WI38 (cell line): Measurements from ENCODE around the gene FBXW7.

Source experiments
- H3K4me3 ChIP-seq: 2 replicates; pipeline ENCODE4 v1.5.1; 2011; ENCODE audit warnings: low read depth, mild to moderate bottlenecking, control low read depth, low read length
- CTCF ChIP-seq: IDR thresholded peaks from 2 replicates; pipeline ENCODE4 v1.5.1; 2012; ENCODE audit warnings: low read depth, mild to moderate bottlenecking, control low read depth, low read length

FBXW7 gene

GRCh38 chr4:152419809-152420208 lies 116.1 kb downstream of the FBXW7 start:
- no peak overlapping the region for H3K4me3 ChIP-seq
- TF ChIP-seq CTCF = no peak

GRCh38 chr4:152417673-152418072 lies 118.2 kb downstream of the FBXW7 start:
- H3K4me3 ChIP-seq = no peak overlapping the region
- TF ChIP-seq CTCF = no peak

GRCh38 chr4:152415980-152416379 lies 119.9 kb downstream of the FBXW7 start:
- no peak overlapping the region for H3K4me3 ChIP-seq
- no peak for TF ChIP-seq CTCF

GRCh38 chr4:152408514-152409327 lies 127.2 kb downstream of the FBXW7 start:
- H3K4me3 ChIP-seq = no peak overlapping the region
- TF ChIP-seq CTCF = peak; percentile 40; the same call in 1 of the 2 replicates

- no peak overlapping the region for H3K4me3 ChIP-seq
- TF ChIP-seq CTCF = no peak
Measured at GRCh38 chr4:152401424-152401823, 134.5 kb downstream of the FBXW7 start.

- no peak overlapping the region for H3K4me3 ChIP-seq
- TF ChIP-seq CTCF = no peak
Measured at GRCh38 chr4:152399246-152399645, 136.6 kb downstream of the FBXW7 start.

- TF ChIP-seq CTCF = no peak; the same call in 1 of the 2 replicates
- H3K4me3 ChIP-seq = no peak overlapping the region
Measured at GRCh38 chr4:152398060-152398459, 137.8 kb downstream of the FBXW7 start.
